ENCODE data around the gene DONSON. TPM values are rescaled to one million over a fixed set of nuclear protein-coding genes. Genes with fewer than 3 reads are reported as not detected.

The DONSON gene
- total and polyA plus RNA-seq, 9 of the 15 experiments (the other 6 are each of a cell fraction or from before 2014, with no cell fraction given), result 26.7 to 124 (median 62.6) TPM

DNA sequence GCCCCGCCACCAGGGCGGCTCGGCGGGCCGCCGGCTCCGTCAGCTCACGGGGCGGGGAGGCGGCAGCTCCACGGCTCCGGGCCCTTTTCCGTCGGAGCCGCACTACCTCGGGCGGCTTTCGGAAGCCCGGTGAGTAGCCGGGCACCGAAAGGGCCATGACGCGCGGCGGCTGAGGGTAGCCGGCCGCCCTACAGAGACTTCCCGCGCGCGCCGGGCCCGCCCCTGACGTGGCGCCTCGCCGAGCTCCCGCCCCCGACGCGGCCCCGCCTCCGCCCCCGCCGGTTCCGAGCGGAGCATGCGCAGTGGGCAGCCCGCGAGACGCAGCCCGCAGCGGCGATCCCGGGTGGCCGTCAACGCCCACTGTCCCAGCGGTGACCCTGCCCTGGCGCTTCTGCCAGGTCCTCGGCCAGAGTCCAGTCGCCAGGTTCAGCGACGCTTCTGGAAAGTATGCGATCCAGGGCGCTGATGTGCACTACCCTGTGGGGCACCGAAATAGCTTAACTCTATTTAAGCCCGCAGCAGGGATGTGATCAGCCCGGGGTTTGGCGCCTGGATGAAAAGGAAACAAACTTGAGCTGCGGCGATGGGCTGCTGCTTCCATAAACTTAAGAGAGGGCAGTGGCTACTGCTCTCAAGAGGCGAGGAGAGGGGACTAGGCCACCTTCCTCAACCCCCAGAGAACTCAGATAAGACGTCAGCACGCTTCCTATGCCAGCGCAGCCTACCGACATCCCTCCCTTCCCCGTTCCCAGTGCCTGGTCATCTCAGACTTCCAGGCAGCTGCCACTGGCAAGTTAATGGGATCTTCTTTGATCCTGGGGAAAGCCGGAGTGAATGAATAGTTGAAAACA, at the start of gene DONSON (continued):
- TF ChIP-seq RHOXF2B (CRISPR knock-in tag; conservative IDR thresholded peaks at IDR 0.05) (0 out of 2 replicates have a peak, but pooled peaks have one; percentile 52), TRIM28 (IDR thresholded peaks at IDR 0.05) (no peak), BHLHE40 (IDR thresholded peaks at IDR 0.05; ENCODE audit: low read length) (peak; percentile 12), SMARCA4 (IDR thresholded peaks at IDR 0.05) (peak; percentile 75), RBM39 (optimal IDR thresholded peaks at IDR 0.05; ENCODE audit: low read depth, low read length) (peak; percentile 70), KLF13 (tag; IDR thresholded peaks at IDR 0.05; ENCODE audit: borderline replicate concordance, low read depth) (peak; percentile 50; the same call in 1 of the 2 replicates), ZNF354B (CRISPR knock-in tag; IDR thresholded peaks at IDR 0.05) (no peak), WHSC1 (IDR thresholded peaks at IDR 0.05; ENCODE audit: low read length) (no peak), ATF1 (CRISPR knock-in tag; IDR thresholded peaks at IDR 0.05) (no peak), ATF1 (tag; IDR thresholded peaks at IDR 0.05) (peak; percentile 80), ZBTB33 (CRISPR knock-in tag; IDR thresholded peaks at IDR 0.05) (peak; percentile 5; the same call in 1 of the 2 replicates), EHMT2 (IDR thresholded peaks at IDR 0.05) (no peak), ZNF830 (CRISPR knock-in tag; IDR thresholded peaks at IDR 0.05) (peak; percentile 96; the same call in 1 of the 2 replicates), ZSCAN32 (CRISPR knock-in tag; IDR thresholded peaks at IDR 0.05) (0 out of 2 replicates have a peak, but pooled peaks have one; percentile 28), RB1 (IDR thresholded peaks at IDR 0.05; ENCODE audit: low read depth) (peak; percentile 99), HDAC1 (IDR thresholded peaks at IDR 0.05) (0 out of 4 replicates have a peak, but pooled peaks of 1 of the 2 experiments have one; percentile 48), NR2C2 (CRISPR knock-in tag; IDR thresholded peaks at IDR 0.05) (no peak), NR2C2 (tag; IDR thresholded peaks at IDR 0.05) (peak; percentile 68; the same call in 1 of the 2 replicates), SMAD1 (IDR thresholded peaks at IDR 0.05; ENCODE audit: low read depth, low read length, partially characterized antibody) (no peak), EGR1 (conservative IDR thresholded peaks at IDR 0.05) (peak; percentile 80), MTA3 (IDR thresholded peaks at IDR 0.05; ENCODE audit: borderline replicate concordance) (peak; percentile 79; the same call in 1 of the 2 replicates), JUNB (CRISPR knock-in tag; conservative IDR thresholded peaks at IDR 0.05) (no peak), DPF2 (IDR thresholded peaks at IDR 0.05) (peak; percentile 53)
- TF ChIP-seq, protein P1, sequence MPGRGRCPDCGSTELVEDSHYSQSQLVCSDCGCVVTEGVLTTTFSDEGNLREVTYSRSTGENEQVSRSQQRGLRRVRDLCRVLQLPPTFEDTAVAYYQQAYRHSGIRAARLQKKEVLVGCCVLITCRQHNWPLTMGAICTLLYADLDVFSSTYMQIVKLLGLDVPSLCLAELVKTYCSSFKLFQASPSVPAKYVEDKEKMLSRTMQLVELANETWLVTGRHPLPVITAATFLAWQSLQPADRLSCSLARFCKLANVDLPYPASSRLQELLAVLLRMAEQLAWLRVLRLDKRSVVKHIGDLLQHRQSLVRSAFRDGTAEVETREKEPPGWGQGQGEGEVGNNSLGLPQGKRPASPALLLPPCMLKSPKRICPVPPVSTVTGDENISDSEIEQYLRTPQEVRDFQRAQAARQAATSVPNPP (IDR thresholded peaks at IDR 0.05; ENCODE audit: borderline replicate concordance, insufficient read depth, insufficient read length), result no peak
